ENCODE data around the gene ERC1.

ERC1 gene

DNA sequence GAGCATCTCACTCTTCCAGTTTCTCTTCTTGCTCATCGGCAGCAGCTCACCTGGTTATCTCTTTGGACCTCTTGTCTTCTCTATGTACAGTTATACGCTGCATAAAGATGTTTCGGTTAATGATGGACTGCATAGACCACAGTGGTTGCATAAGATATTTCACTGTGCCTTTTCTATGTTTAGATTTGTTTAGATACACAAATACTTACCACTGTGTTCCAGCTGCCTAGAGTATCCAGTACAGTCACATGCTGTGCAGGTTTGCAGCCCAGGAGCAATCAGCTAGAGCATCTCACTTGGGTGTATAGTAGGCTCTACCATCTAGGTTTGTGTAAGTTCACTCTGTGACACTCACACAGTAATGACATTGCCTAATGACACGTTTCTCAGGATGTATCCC is 545.8 kb downstream of the ERC1 start:
- H3K36me3 ChIP-seq (ENCODE audit: control insufficient read depth, insufficient read depth, low read length): no peaks in the 10 kb centered on the region
- H3K4me3 ChIP-seq (ENCODE audit: low read length): no peak overlapping the region
- no peak overlapping the region for H3K9ac ChIP-seq (ENCODE audit: low read length)
- no peaks in the 10 kb centered on the region for H3K9me3 ChIP-seq (ENCODE audit: control insufficient read depth, low read length)
- peaks cover 32% of the 10 kb centered on the region for H3K27me3 ChIP-seq (ENCODE audit: control insufficient read depth, insufficient read depth, low read length)
- H3K4me1 ChIP-seq (ENCODE audit: control insufficient read depth, insufficient read depth, low read length): no peaks in the 10 kb centered on the region

DNA sequence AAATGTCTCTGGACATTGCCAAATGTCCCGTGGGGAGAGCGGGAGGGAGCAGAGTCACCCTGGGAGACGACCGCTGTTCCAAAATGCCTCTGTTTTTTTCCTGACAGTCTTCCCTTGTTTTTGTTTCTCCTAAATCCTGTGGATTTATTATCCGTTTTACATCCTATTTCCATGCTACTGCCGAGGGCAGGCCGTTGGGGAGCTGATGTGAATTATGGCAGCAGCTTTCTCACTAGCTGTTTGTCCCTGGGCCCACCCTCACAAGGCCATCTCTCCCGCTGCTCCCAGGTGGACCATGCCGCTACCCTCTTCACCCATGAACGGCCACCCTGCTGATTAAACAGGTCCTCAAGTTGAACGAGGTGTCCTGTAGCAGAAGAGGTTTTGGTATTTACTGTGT is 548.1 kb downstream of the ERC1 start:
- no peaks in the 10 kb centered on the region for H3K4me1 ChIP-seq (ENCODE audit: control insufficient read depth, insufficient read depth, low read length)

DNA sequence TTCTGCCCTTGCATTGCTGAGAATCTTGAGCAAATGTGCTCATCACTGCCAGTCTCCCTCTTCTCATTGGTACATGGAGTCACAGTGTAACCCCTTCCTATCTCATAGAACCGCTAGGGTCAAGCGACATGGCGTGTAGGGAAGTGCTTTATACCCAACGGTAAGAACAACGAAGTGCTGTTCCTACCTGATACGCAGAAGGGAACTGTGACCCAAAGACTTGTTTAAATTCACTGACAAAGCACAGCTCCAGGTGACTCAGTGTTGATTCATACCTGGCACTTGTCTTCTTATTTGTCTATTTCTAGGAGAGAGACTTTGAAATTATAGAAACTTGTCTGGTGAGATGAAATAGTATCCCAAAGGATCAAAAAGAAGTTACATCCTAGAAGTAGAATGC is 549.7 kb downstream of the ERC1 start:
- no peak overlapping the region for H3K9ac ChIP-seq (ENCODE audit: low read length)
- no peaks in the 10 kb centered on the region for H3K4me1 ChIP-seq (ENCODE audit: control insufficient read depth, insufficient read depth, low read length)
- H3K4me3 ChIP-seq (ENCODE audit: low read length): no peak overlapping the region
- H3K36me3 ChIP-seq (ENCODE audit: control insufficient read depth, insufficient read depth, low read length): no peaks in the 10 kb centered on the region
- H3K27me3 ChIP-seq (ENCODE audit: control insufficient read depth, insufficient read depth, low read length): no peaks in the 10 kb centered on the region
- no peaks in the 10 kb centered on the region for H3K9me3 ChIP-seq (ENCODE audit: control insufficient read depth, low read length)

More for the DNA sequence above, 548.1 kb downstream of the ERC1 start:
- Histone ChIP-seq H3K36me3 (ENCODE audit: control insufficient read depth, insufficient read depth, low read length) (no peaks in the 10 kb centered on the region), H3K27me3 (ENCODE audit: control insufficient read depth, insufficient read depth, low read length) (peaks cover 9% of the 10 kb centered on the region), H3K9ac (ENCODE audit: low read length) (no peak overlapping the region), H3K9me3 (ENCODE audit: control insufficient read depth, low read length) (no peaks in the 10 kb centered on the region), H3K4me3 (ENCODE audit: low read length) (no peak overlapping the region)

DNA sequence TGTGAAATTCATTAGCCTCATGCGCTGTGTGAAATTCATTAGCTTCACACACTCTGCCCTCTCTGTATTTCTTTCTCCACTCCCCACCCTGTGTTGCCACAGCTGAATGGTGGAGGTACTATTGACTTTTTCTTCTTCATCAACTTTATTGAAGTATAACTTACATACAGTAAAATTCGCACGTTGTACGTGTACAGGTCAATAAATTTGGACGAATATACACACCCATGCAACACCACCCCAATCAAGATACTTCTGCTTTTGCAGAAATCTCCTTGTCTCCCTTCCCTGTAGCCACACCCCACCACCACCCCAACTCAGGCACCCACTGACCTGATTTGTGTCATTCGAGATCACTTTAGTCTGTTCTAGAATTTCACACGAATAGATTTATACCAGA is 551.6 kb downstream of the ERC1 start:
- H3K36me3 ChIP-seq (ENCODE audit: control insufficient read depth, insufficient read depth, low read length): no peaks in the 10 kb centered on the region
- no peak overlapping the region for H3K9ac ChIP-seq (ENCODE audit: low read length)
- no peaks in the 10 kb centered on the region for H3K27me3 ChIP-seq (ENCODE audit: control insufficient read depth, insufficient read depth, low read length)
- H3K4me1 ChIP-seq (ENCODE audit: control insufficient read depth, insufficient read depth, low read length): no peaks in the 10 kb centered on the region
- H3K4me3 ChIP-seq (ENCODE audit: low read length): no peak overlapping the region
- no peaks in the 10 kb centered on the region for H3K9me3 ChIP-seq (ENCODE audit: control insufficient read depth, low read length)

DNA sequence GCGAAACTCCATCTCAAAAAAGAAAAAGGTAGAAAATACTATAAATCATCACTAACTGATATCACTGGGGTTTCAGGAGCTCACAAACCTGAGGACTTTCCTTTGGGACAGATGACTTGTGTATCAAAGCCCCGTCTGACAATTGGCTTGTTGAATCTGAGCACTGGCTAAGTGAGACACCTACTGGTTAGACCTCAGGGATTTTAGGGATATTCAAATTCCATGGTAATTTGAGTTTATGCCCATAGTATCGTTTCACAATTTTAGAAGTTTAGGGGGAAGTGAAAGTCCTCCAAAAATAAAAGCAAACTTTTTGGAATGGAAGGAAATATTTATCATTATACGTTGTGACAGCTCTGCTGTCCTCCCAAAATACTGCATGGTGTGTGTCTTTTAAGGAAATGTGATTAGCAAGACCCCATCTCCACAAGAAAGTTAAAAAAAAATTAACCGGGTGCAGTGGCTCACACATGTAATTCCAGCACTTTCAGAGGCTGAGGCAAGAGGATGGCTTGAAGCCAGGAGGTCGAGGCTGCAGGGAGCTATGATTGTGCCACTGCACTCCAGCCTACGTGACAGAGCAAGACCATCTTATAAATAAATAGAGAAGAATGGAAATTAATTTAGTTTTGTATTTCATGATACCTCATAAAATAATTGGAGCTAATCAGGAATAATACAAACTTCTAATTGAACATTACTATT is 554.1 kb downstream of the ERC1 start:
- Histone ChIP-seq H3K9ac (ENCODE audit: low read length) (no peak overlapping the region), H3K9me3 (ENCODE audit: control insufficient read depth, low read length) (no peaks in the 10 kb centered on the region), H3K27me3 (ENCODE audit: control insufficient read depth, insufficient read depth, low read length) (no peaks in the 10 kb centered on the region), H3K36me3 (ENCODE audit: control insufficient read depth, insufficient read depth, low read length) (no peaks in the 10 kb centered on the region), H3K4me1 (ENCODE audit: control insufficient read depth, insufficient read depth, low read length) (no peaks in the 10 kb centered on the region), H3K4me3 (ENCODE audit: low read length) (no peak overlapping the region)
